Endothelial cell (in vitro differentiated cells): Measurements from ENCODE around the gene FMNL1. TPM values are rescaled to one million over a fixed set of nuclear protein-coding genes. Genes with fewer than 3 reads are reported as not detected.

Experiments used
- DNase-seq: peaks from one replicate; pipeline ENCODE4 v3.0.0; 2021; ENCODE audit warnings: low spot score
- H3K27ac Mint-ChIP-seq: one replicate; pipeline ENCODE4 v1.8.0; 2021; ENCODE audit warnings: mixed read lengths, inconsistent platforms; ENCODE audit not compliant: unreplicated experiment
- H3K27me3 Mint-ChIP-seq: one replicate; pipeline ENCODE4 v1.8.0; 2021; ENCODE audit warnings: mild to moderate bottlenecking, moderate library complexity, mixed read lengths, inconsistent platforms; ENCODE audit not compliant: unreplicated experiment
- H3K36me3 Mint-ChIP-seq: one replicate; pipeline ENCODE4 v1.8.0; 2021; ENCODE audit warnings: mild to moderate bottlenecking, low read depth, mixed read lengths, inconsistent platforms; ENCODE audit not compliant: unreplicated experiment
- H3K4me1 Mint-ChIP-seq: one replicate; pipeline ENCODE4 v1.8.0; 2021; ENCODE audit warnings: mild to moderate bottlenecking, mixed read lengths, inconsistent platforms; ENCODE audit not compliant: unreplicated experiment
- H3K4me3 Mint-ChIP-seq: one replicate; pipeline ENCODE4 v1.8.0; 2021; ENCODE audit warnings: mild to moderate bottlenecking, mixed read lengths, inconsistent platforms; ENCODE audit not compliant: unreplicated experiment
- H3K9me3 Mint-ChIP-seq: one replicate; pipeline ENCODE4 v1.8.0; 2021; ENCODE audit warnings: mixed read lengths, inconsistent platforms; ENCODE audit not compliant: unreplicated experiment
- total RNA-seq: library from RNA; stranded (reverse); fragmentation: NEBNext Ultra II Directional; extraction: Animal tissue kit (Norgen Biotek cat#: 25700); gene quantifications from one replicate; pipeline ENCODE4 v1.2.1, GENCODE V29; 2021; ENCODE audit not compliant: unreplicated experiment
- TF ChIP-seq, protein P1 (sequence below): fragments of 200-600 bp; sonication (generic); IDR thresholded peaks from one replicate; pipeline ENCODE4 v1.5.0; 2021; ENCODE audit warnings: antibody characterized with exemption; ENCODE audit not compliant: unreplicated experiment

FMNL1 gene
- total RNA-seq, 1 donor from 2014 or later: 103 TPM

DNA sequence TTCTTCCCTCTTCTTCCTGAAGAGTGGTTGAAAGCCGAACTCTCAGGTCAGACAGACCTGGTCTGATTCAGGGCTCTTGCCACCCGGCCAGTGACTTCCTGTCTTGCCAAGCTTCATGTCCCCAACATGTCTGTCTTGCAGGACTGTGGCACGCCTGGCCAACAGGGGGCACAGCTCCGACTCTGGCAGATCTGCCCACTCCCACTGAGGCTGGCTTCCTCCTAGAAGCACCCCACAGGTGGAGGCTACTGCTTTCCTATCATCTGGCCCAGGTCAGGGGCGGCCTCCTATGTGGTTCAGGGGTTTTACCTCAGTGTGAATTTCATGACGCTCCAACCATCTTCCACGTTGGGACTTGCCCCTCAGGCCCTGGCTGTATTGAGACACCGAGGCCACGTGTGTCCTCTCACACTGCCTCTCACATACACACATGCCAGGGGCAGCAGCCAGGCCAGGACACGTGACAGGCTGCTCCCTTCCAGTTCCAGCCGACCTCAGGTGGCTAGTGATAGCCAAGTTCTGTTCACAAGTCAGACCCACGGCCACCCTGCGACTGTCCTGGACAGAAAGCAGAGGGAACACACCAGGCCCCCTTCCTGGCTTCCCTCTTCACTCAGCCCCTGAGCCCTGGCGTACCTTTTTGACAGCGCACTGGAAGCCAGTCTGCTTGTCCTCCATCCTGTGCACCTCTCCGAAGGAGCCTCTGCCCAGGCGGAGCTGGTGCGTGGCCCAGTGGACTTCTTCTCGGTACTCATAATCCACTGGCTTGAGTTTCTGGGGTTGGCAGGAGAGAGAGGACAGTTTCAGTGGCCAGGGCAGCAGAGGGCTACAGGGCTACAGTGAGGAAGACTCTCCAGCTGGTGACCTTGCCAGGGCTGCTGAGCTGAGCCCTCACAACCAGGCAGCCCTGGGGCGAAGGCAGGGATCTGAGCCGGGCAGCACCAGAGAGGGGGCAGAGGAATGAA lies 62.8 kb downstream of the FMNL1 start:
- peak; percentile 30 for DNase-seq
- peaks cover 2% of the 10 kb centered on the region for H3K27me3 Mint-ChIP-seq
- TF ChIP-seq, protein P1, sequence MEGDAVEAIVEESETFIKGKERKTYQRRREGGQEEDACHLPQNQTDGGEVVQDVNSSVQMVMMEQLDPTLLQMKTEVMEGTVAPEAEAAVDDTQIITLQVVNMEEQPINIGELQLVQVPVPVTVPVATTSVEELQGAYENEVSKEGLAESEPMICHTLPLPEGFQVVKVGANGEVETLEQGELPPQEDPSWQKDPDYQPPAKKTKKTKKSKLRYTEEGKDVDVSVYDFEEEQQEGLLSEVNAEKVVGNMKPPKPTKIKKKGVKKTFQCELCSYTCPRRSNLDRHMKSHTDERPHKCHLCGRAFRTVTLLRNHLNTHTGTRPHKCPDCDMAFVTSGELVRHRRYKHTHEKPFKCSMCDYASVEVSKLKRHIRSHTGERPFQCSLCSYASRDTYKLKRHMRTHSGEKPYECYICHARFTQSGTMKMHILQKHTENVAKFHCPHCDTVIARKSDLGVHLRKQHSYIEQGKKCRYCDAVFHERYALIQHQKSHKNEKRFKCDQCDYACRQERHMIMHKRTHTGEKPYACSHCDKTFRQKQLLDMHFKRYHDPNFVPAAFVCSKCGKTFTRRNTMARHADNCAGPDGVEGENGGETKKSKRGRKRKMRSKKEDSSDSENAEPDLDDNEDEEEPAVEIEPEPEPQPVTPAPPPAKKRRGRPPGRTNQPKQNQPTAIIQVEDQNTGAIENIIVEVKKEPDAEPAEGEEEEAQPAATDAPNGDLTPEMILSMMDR: peak; percentile 21
- H3K4me1 Mint-ChIP-seq: no peaks in the 10 kb centered on the region
- H3K4me3 Mint-ChIP-seq: no peak overlapping the region
- peaks cover 16% of the 10 kb centered on the region for H3K36me3 Mint-ChIP-seq
- no peaks in the 10 kb centered on the region for H3K9me3 Mint-ChIP-seq
- peak overlapping the region; percentile 24 for H3K27ac Mint-ChIP-seq

DNA sequence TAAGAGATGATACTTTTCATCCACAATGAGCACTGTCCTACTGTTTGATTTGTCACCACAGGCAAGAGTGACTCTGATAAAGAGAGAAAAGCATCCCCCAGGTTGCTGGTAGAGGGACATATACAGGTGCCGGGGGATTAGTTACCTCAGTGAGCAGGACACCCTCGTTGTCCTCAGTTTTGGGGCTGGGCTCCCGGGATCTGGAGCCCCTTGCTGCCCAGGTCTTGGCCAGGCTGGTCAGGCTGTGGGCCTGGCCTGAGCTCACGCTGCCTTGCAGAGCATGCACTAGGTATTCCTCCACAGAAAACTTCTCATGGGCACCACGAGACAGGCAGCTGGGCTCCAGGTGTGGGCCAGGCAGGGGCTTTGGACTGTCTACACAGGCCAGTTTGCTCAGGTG lies 64.6 kb downstream of the FMNL1 start:
- TF ChIP-seq, protein P1: no peak
- no peaks in the 10 kb centered on the region for H3K9me3 Mint-ChIP-seq
- H3K4me3 Mint-ChIP-seq: peak overlapping the region; percentile 37
- peaks cover 2% of the 10 kb centered on the region for H3K27me3 Mint-ChIP-seq
- peaks cover 16% of the 10 kb centered on the region for H3K36me3 Mint-ChIP-seq
- DNase-seq: no peak
- H3K4me1 Mint-ChIP-seq: no peaks in the 10 kb centered on the region
- H3K27ac Mint-ChIP-seq: no peak overlapping the region

DNA sequence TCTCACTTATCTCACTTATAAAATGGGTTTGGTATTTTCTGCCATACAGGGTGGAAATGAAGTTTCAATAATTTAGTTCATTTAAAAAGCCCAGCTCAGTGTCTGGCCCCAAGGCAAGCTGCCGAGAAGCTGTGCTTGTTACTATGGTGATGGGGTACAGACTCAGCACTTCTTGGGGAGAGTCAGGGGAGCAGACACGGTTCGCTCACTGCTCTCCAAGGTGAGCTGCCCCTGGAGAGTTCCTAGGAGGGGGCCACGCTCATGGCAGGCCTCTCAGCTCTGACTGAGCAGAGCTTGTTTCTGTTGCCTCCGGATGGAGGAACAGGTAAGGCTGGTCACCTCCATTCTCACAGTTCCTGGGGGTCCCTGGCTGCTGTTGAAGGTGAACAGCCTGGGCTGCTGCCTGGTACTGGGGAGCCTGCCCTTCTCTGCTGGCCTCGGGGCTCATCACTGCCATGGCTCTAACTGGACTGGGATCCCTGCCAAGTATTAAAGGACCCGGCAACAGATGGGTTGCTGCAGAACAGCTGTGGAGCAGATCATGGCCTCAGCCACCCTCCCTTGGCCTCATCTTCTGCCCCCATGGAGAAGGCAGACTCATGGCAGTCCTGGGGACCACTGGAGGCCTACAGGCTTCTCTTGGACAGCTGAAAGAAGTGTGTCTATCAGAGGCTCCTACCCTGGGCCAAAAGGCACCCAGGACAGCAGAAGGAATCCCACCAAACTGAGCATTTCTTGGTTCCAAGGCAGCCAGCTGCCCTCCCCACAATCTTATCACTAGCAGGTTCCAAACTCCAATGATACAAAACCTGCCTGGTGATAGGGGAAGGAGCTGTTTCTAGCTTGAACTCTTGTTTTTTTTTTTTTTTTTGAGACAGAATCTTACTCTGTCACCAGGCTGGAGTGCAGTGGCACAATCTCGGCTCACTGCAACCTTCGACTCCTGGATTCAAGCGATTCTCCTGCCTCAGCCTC lies 66.1 kb downstream of the FMNL1 start:
- H3K36me3 Mint-ChIP-seq: peaks cover 16% of the 10 kb centered on the region
- no peak overlapping the region for H3K27ac Mint-ChIP-seq
- TF ChIP-seq, protein P1: no peak
- no peaks in the 10 kb centered on the region for H3K9me3 Mint-ChIP-seq
- H3K27me3 Mint-ChIP-seq: peaks cover 4% of the 10 kb centered on the region
- no peaks in the 10 kb centered on the region for H3K4me1 Mint-ChIP-seq
- DNase-seq: no peak
- no peak overlapping the region for H3K4me3 Mint-ChIP-seq

DNA sequence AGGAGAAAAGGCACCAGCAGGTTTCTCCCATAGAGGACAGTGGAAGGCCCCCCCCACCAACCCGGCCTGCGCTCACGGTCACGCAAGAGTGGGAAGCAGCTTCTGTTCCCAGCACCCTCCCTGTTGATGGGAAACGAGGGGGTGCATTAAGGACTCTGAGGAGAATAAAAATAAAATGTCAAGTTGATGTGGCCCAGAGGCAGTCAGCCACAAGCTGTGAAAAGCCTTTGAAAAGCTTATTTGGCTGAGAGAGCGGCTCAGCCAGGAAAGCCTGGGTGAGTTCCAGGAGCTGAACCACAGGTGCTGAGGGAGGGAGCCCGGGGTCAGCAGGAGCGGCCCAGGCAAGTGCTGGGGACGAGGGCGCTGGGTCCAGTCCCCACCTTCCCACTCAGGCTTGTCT lies 67.1 kb downstream of the FMNL1 start:
- Mint-ChIP-seq H3K36me3 (peaks cover 16% of the 10 kb centered on the region), H3K4me1 (no peaks in the 10 kb centered on the region), H3K27me3 (peaks cover 5% of the 10 kb centered on the region), H3K27ac (no peak overlapping the region), H3K9me3 (no peaks in the 10 kb centered on the region), H3K4me3 (no peak overlapping the region)
- TF ChIP-seq, protein P1: no peak
- no peak for DNase-seq
